ENCODE measurements around the gene CCDC141.

- no peak for TF ChIP-seq GATA3 (IDR thresholded peaks at IDR 0.05; ENCODE audit: low read depth, low read length)
- no peak for TF ChIP-seq GATA2 (IDR thresholded peaks at IDR 0.05; ENCODE audit: low read depth, low read length)
These were observed 100.8 kb downstream of the CCDC141 start for GRCh38 chr2:178949151-178949550.

Data from SH-SY5Y (cell line).